HG02763 (cell line): ENCODE results near the gene MUC4.
"Not testable (repeated sequence)": the region's sequence is repeated elsewhere in the genome, so short reads cannot be mapped to it uniquely, and the experiment has no call there.

Source experiments
- ATAC-seq: cut with Tn5 transposase; IDR thresholded peaks from one replicate; pipeline ENCODE4 v1.9.1; 2021; ENCODE audit warnings: mild to moderate bottlenecking, moderate library complexity; ENCODE audit not compliant: unreplicated experiment

Gene MUC4

DNA sequence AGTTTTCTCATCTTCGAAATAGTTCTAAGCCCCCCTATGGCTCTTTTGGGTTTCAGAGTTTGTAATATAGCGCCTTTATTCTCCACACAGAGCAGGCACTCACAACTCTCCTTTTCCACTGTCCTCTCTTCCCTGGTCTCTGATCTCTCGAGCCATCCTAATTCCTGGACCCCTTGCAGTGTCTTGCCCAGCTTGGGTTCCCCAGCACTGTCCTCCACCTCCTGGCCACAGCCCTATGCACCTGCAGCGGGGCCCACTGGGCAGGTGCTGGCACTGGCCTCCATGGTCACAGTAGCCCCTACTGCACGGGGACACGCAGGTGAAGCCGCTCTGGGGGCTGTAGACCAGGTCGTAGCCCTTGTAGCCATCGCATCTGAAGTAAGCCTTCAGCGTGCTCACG is 63.1 kb downstream of the MUC4 start:
- ATAC-seq = no peak

- ATAC-seq = no peak
Observed at GRCh38 chr3:195746751-195747150, 65.0 kb downstream of the MUC4 start.

GRCh38 chr3:195746346-195746745 is 65.4 kb downstream of the MUC4 start:
- ATAC-seq = no peak

DNA sequence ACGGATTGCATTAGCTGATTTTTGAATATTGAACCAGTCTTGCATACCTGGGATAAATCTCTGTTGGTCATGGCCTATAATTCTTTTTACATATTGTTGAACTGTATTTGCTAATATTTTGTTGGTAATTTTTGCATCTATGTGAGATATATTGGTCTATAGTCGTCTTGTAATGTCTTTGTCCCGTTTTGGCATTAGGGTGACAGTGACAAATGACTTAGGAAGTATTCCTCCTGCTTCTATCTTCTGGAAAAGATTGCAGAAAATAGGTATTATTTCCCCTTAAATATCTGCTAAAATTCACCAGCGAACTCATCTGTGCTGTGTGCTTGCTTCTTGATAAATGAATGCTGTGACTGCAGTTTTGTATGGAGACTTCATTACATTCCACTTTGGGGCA is 67.3 kb downstream of the MUC4 start:
- no peak for ATAC-seq

GRCh38 chr3:195739561-195740111 is 72.1 kb downstream of the MUC4 start:
- no peak for ATAC-seq

DNA sequence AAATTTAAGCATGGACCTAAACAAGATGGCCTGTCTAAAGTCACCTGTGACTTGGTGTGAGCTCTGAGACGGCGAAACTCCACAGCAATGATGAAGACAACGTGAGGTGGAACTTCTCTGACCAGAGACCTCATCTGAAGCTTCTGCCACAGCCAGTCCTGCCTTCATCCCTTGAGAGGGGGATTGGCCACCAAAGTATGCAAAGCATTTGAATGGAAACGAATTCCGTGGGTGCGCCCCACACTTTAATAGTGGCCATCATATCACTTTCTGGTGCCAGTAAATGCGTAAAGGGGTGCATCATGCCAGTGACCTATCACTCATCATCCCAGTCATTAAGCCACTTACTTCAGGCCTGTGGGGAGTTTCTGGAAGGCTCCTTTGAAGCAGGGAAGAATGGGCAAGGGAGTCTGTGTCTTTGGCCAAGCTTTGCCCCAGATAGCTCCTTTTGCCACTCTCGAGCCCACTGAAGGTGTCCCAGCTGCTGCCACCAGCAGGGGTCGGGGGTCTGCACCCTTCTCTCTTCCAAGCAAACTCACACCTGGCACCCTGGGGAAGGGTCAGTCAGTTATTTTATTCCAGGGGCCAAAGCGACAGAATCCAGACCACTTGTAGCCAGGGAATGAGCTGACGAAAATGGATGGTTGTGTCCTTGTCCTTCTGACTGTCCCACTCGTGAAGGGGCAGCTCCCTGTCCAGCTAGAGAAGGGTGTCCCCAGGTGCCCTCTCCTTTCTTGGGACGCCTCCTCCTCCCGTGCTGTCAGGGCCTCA is 73.3 kb downstream of the MUC4 start:
- no peak for ATAC-seq

DNA sequence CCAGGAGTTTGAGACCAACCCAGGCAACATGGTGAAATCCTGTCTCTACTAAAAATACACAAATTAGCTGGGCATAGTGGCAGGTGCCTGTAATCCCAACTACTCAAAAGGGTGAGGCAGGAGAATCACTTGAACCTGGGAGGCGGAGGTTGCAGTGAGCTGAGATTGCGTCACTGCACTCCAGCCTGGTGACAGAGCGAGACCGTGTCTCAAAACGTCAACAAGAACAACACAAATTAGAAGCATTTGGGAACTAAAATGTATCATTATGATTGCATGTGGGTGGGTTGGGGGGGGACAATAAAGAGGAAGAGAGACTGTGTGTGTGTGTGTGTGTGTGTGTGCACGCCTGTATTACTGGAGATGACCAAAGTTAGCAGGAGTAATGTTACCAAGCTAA is 73.9 kb downstream of the MUC4 start:
- not testable (repeated sequence) for ATAC-seq

GRCh38 chr3:195736866-195737490 is 74.8 kb downstream of the MUC4 start:
- no peak for ATAC-seq

DNA sequence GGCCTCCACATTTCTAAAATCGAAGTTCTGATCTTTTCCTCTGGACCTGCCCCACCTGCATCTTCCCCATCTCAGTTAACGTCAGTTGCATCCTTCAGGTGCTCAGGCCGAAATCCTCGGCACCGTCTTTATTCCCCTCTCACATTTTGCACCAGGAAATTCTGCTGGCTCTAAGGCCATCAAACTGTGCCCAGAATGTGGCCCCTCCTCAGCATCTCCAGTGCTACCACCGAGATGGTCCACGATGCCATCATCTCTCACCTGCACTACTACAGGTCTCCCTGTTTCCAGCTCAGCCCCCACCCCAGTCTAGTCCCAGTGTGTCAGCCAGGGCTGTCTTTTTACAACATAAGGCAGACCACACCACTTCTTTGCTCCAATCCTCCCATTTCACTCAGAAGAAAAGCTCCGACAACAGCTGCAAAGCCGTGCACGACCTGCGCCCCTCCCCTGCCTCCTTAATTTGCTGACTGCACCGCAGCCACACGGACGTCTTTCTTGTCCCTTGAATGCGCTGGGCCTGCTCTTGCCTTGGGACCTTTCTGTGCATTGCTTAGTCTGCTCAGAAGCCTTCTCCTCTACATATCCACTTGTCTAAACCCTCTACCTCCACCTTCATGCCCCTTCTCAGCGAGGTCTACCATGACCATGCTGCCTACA is 76.6 kb downstream of the MUC4 start:
- no peak for ATAC-seq

GRCh38 chr3:195732940-195733339 is 78.8 kb downstream of the MUC4 start:
- no peak for ATAC-seq

- no peak for ATAC-seq
Observed at GRCh38 chr3:195731356-195731905, 80.3 kb downstream of the MUC4 start.

DNA sequence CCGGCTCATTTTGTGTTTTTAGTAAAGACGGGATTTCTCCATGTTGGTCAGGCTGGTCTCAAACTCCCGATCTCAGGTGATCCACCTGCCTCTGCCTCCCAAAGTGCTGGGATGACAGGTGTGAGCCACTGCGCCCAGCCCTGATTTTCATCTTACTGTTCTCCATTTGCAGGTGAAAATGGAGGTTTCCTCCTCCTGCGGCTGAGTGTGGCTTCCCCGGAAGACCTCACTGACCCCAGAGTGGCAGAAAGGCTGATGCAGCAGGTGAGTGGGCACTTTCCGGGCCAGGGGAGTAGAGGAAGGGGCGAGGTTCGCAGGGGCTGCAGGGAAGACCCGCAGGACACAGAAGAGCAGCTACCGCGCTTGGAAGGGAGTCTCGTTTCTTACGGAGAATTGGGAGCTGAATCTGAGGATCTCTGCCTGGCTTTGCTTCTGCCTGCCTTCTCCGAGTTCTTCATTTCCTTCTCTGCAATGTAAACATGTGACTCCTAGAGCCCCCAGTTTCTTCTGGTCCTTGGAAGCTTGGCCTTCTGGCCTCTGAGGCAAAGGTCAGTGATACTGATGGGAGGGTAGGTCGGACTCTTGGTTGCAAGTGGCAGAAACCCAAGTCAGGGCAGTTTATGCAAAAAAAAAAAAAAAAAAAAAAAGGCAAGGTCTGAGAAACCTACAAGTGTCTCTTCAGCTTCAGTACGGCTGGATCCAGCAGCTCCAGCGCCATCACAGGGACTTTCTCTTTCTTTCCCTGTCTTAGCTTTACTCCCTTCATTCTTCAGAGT is 82.1 kb downstream of the MUC4 start:
- ATAC-seq = no peak

GRCh38 chr3:195728789-195729188 is 82.9 kb downstream of the MUC4 start:
- ATAC-seq = not testable (repeated sequence)

GRCh38 chr3:195727606-195728195 is 84.0 kb downstream of the MUC4 start:
- no peak for ATAC-seq

GRCh38 chr3:195725916-195726740 is 85.6 kb downstream of the MUC4 start:
- not testable (repeated sequence) for ATAC-seq

GRCh38 chr3:195724363-195724762 is 87.4 kb downstream of the MUC4 start:
- ATAC-seq = not testable (repeated sequence)

DNA sequence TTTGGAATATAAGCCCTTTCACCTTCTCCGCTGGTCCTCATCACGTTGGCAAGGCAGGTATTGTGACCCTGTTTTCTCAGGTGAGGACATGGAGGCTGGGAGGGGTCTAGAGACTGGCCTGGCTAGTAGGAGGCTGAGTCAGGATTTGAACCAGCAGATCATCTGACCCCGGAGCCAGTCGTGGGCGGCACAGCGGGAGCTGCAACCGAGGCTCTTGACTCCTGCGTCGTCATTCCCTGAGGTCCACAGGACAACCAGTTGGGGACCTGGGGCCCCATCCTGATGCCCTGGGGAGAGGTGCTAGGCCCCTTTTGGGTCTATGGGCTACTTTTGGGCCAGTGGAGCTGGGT is 88.8 kb downstream of the MUC4 start:
- not testable (repeated sequence) for ATAC-seq

- not testable (repeated sequence) for ATAC-seq
Observed at GRCh38 chr3:195722139-195722995, 89.4 kb downstream of the MUC4 start.
